NOMO-1 treated with DMSO at 0.1 percent for 48 hours (cell line): Measurements from ENCODE around the gene LILRA6.
"Not testable (repeated sequence)": the region's sequence is repeated elsewhere in the genome, so short reads cannot be mapped to it uniquely, and the experiment has no call there.

Experiments
- DNase-seq: peaks from one replicate; lab custom pipeline; 2025; ENCODE audit not compliant: unreplicated experiment; lab: John Stamatoyannopoulos, UW

LILRA6 gene

GRCh38 chr19:54233941-54234340 is 8.6 kb downstream of the LILRA6 start:
- DNase-seq = no peak

- DNase-seq = peak; percentile 69
Observed at GRCh38 chr19:54231077-54231931, 11.3 kb downstream of the LILRA6 start.

GRCh38 chr19:54230031-54230430 is 12.6 kb downstream of the LILRA6 start:
- DNase-seq = no peak

- DNase-seq = no peak
Observed at GRCh38 chr19:54229146-54229545, 13.4 kb downstream of the LILRA6 start.

GRCh38 chr19:54224619-54225018 is 18.0 kb downstream of the LILRA6 start:
- DNase-seq = not testable (repeated sequence)

- DNase-seq = not testable (repeated sequence)
Observed at GRCh38 chr19:54223937-54224281, 18.7 kb downstream of the LILRA6 start.

GRCh38 chr19:54223277-54223936 is 19.2 kb downstream of the LILRA6 start:
- DNase-seq = not testable (repeated sequence)

- DNase-seq = peak; percentile 6
Observed at GRCh38 chr19:54222474-54223276, 19.9 kb downstream of the LILRA6 start, which contains the start of gene LILRB3. Gene LILRB3 (minus strand): TSS chr19:54223007. CDS start chr19:54222976, 31 bp downstream.

GRCh38 chr19:54221947-54222346 is 20.6 kb downstream of the LILRA6 start:
- DNase-seq = not testable (repeated sequence)

- DNase-seq = not testable (repeated sequence)
Observed at GRCh38 chr19:54219702-54220101, 22.9 kb downstream of the LILRA6 start.

- DNase-seq = no peak
Observed at GRCh38 chr19:54218960-54219661, 23.5 kb downstream of the LILRA6 start.

GRCh38 chr19:54218259-54218658 is 24.3 kb downstream of the LILRA6 start:
- DNase-seq = no peak

- not testable (repeated sequence) for DNase-seq
Observed at GRCh38 chr19:54217517-54218247, 24.9 kb downstream of the LILRA6 start.

- DNase-seq = no peak
Observed at GRCh38 chr19:54216869-54217268, 25.7 kb downstream of the LILRA6 start.

- DNase-seq = not testable (repeated sequence)
Observed at GRCh38 chr19:54214734-54215133, 27.9 kb downstream of the LILRA6 start.

GRCh38 chr19:54214217-54214616 is 28.4 kb downstream of the LILRA6 start:
- DNase-seq = not testable (repeated sequence)

GRCh38 chr19:54211235-54211634 is 31.4 kb downstream of the LILRA6 start:
- DNase-seq = no peak

- DNase-seq = peak; percentile 38
Observed at GRCh38 chr19:54209811-54210494, 32.6 kb downstream of the LILRA6 start.

- no peak for DNase-seq
Observed at GRCh38 chr19:54209058-54209810, 33.4 kb downstream of the LILRA6 start.
